CD4-positive, alpha-beta T cell (primary cell): ENCODE measurements around the gene SLC30A2. TPM values are rescaled to one million over a fixed set of nuclear protein-coding genes. Genes with fewer than 3 reads are reported as not detected.

Experiments used
- ATAC-seq: fragments of 200-7000 bp; cut with Tn5 transposase; one replicate; pipeline ENCODE4 v1.10.0; 2022; ENCODE audit warnings: mild to moderate bottlenecking; ENCODE audit not compliant: poor library complexity
- CTCF ChIA-PET: fragments of 350-600 bp; sonication (Branson Sonifier 250); formaldehyde crosslinking; loops from one replicate; lab custom pipeline; 2021; ENCODE audit warnings: antibody characterized with exemption, inconsistent platforms; lab: Charles Lee
- POLR2A ChIA-PET: fragments of 350-600 bp; sonication (Branson Sonifier 250); formaldehyde crosslinking; loops from one replicate; lab custom pipeline; 2021; ENCODE audit warnings: antibody characterized with exemption, inconsistent platforms; lab: Charles Lee
- DNase-seq, 14 experiments: peaks; one replicate each; pipeline ENCODE4 v3.0.0-alpha.2; 2013 to 2020; ENCODE audit warnings: mixed read lengths in 2 of 14
- H3K27ac ChIP-seq, 2 donors: one replicate each; pipeline versions ENCODE4 v1.5.1 to v1.7.0; 2013; ENCODE audit warnings: low read length in 2 of 2, low read depth in 1 of 2, mild to moderate bottlenecking in 1 of 2
- H3K27me3 ChIP-seq, 2 experiments: 1 replicate in 1 of 2; 2 replicates in 1 of 2; pipeline versions ENCODE4 v1.6.1 to v1.7.0; 2013; ENCODE audit warnings: low read length in 2 of 2, control low read depth in 1 of 2, mild to moderate bottlenecking in 1 of 2, moderate library complexity in 1 of 2; ENCODE audit not compliant: insufficient read depth in 2 of 2, control insufficient read depth in 1 of 2
- H3K36me3 ChIP-seq: one replicate; pipeline ENCODE4 v1.6.1; 2013; ENCODE audit warnings: low read length, control low read depth; ENCODE audit not compliant: insufficient read depth
- H3K4me1 ChIP-seq: one replicate; pipeline ENCODE4 v1.6.1; 2013; ENCODE audit warnings: low read length, control low read depth; ENCODE audit not compliant: insufficient read depth
- H3K4me3 ChIP-seq: one replicate; pipeline ENCODE4 v1.5.1; 2013; ENCODE audit warnings: mild to moderate bottlenecking, low read length, moderate library complexity
- H3K9me3 ChIP-seq, 2 experiments: 1 replicate in 1 of 2; 2 replicates in 1 of 2; pipeline versions ENCODE4 v1.6.1 to v1.7.0; 2013; ENCODE audit warnings: low read length in 2 of 2, mild to moderate bottlenecking in 2 of 2, control low read depth in 1 of 2, moderate library complexity in 1 of 2; ENCODE audit not compliant: control insufficient read depth in 1 of 2, insufficient read depth in 1 of 2
- H3K27ac Mint-ChIP-seq: one replicate; pipeline ENCODE4 v1.8.0; 2020; ENCODE audit warnings: mixed read lengths
- H3K27me3 Mint-ChIP-seq: one replicate; pipeline ENCODE4 v1.8.0; 2021; ENCODE audit warnings: mixed read lengths
- H3K36me3 Mint-ChIP-seq: one replicate; pipeline ENCODE4 v1.8.0; 2021; ENCODE audit warnings: low read depth, mixed read lengths
- H3K4me1 Mint-ChIP-seq: one replicate; pipeline ENCODE4 v1.8.0; 2021; ENCODE audit warnings: low read depth, mixed read lengths
- H3K4me3 Mint-ChIP-seq: one replicate; pipeline ENCODE4 v1.8.0; 2020; ENCODE audit warnings: mild to moderate bottlenecking, mixed read lengths
- H3K9me3 Mint-ChIP-seq: one replicate; pipeline ENCODE4 v1.8.0; 2020; ENCODE audit warnings: mixed read lengths
- intact Hi-C, 2 experiments: fragments of 100-400 bp; cut with DNase I in 1 of 2; cut with micrococcal nuclease in 1 of 2; formaldehyde crosslinking; loops; one replicate each; pipeline versions ENCODE4 v1.15.1 to v1.9.0; 2023 to 2025; cut with DNase I, micrococcal nuclease
- total RNA-seq, 174 experiments: library from RNA in 2 of 174; stranded (reverse) in 2 of 174; gene quantifications; one replicate each; pipeline ENCODE4 v1.2.3 and lab custom pipeline; 2021 to 2026
- TF ChIP-seq, protein P1 (sequence below): fragments of 200-600 bp; IDR thresholded peaks from one replicate; pipeline ENCODE4 v1.8.0; 2022; ENCODE audit warnings: antibody characterized with exemption, mild to moderate bottlenecking

Gene SLC30A2
- total RNA-seq, 2 experiments from 2014 or later = not detected

DNA sequence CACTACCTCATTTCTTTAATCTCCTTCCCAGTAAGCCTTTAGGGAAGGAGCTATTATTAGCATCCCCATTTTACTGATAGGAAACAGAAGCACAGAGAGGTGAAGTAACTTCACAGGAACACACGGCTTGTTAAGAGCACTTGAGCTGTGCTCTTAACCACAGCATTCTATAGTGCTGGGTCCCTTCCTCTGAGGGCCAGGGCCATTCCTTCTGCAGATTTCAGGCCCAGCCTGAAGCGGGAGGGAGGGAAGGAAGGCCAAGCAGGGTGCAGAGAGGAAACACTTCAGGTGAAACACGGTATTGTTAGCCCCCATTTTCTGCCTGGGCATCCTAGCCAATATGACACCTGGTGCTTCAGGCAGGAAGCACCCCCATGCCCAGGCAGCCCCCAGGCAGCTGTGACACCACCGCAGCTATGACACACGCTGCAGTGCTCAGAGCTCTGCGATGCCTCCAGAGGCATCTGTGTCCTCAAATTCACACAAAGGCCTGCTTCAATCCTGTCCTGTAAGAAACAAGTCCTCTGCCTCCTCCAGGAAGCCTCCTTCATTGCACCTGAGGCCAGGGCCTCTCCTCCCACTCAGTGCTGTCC lies 28.9 kb downstream of the SLC30A2 start:
- CTCF ChIA-PET = no interaction called here

DNA sequence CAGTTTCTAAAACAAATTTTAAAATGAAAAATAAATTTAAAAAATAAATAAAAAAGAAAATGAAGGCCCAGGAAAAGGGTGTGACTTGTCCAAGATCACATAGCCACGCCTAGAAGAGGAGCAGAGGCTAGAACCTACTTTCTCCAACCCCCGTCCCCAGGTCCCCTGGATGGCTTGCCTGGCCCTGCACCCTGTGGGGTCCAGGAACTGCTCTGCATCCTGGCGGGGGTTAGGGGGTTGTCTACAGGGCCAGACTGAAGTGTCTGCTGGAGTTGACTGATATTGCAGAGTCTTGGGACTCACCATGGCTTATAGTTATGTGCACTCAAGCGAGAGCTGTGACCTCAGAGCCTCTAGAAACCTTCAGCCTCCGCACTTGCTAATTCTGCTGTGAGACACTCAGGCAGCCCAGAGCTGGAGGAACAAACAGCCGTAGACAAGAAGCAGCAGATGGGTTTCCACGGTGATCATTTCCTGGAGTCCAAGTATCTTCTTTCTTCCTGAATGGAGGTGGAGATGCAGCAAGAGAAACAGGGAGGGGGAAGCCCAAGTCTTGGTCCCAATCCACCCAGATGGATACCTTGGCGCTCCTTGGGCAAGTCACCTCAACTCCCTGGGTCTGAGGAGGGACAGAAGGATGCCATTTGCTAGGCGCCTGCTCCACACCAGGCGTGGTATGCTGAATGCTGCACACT lies 29.5 kb downstream of the SLC30A2 start:
- Histone ChIP-seq H3K4me1 (no peaks in the 10 kb centered on the region), H3K36me3 (no peaks in the 10 kb centered on the region), H3K4me3 (no peak overlapping the region), H3K9me3 (no peaks in the 10 kb centered on the region), H3K27ac (no peak overlapping the region), H3K27me3 (no peaks in the 10 kb centered on the region)
- ATAC-seq = no peak
- Mint-ChIP-seq H3K27ac (peak overlapping the region; percentile 47), H3K27me3 (no peaks in the 10 kb centered on the region), H3K9me3 (no peaks in the 10 kb centered on the region), H3K4me3 (no peak overlapping the region), H3K4me1 (peaks cover 15% of the 10 kb centered on the region), H3K36me3 (no peaks in the 10 kb centered on the region)
- CTCF ChIA-PET = no interaction called here
- TF ChIP-seq, protein P1, sequence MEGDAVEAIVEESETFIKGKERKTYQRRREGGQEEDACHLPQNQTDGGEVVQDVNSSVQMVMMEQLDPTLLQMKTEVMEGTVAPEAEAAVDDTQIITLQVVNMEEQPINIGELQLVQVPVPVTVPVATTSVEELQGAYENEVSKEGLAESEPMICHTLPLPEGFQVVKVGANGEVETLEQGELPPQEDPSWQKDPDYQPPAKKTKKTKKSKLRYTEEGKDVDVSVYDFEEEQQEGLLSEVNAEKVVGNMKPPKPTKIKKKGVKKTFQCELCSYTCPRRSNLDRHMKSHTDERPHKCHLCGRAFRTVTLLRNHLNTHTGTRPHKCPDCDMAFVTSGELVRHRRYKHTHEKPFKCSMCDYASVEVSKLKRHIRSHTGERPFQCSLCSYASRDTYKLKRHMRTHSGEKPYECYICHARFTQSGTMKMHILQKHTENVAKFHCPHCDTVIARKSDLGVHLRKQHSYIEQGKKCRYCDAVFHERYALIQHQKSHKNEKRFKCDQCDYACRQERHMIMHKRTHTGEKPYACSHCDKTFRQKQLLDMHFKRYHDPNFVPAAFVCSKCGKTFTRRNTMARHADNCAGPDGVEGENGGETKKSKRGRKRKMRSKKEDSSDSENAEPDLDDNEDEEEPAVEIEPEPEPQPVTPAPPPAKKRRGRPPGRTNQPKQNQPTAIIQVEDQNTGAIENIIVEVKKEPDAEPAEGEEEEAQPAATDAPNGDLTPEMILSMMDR = no peak
- POLR2A ChIA-PET = no interaction called here
- intact Hi-C loops = no loop called here
- no peak for DNase-seq

More for the DNA sequence above, 28.9 kb downstream of the SLC30A2 start:
- intact Hi-C loops = no loop called here
- H3K27ac ChIP-seq = no peak overlapping the region
- H3K4me3 Mint-ChIP-seq = no peak overlapping the region
- peaks cover 15% of the 10 kb centered on the region for H3K4me1 Mint-ChIP-seq
- POLR2A ChIA-PET = no interaction called here
- peak overlapping the region; percentile 47 for H3K27ac Mint-ChIP-seq
- DNase-seq (peak in 2 of 14 experiments; percentile 24 to 29), ATAC-seq (peak; percentile 77)
- no peaks in the 10 kb centered on the region for H3K9me3 Mint-ChIP-seq
- no peaks in the 10 kb centered on the region for H3K27me3 Mint-ChIP-seq
- TF ChIP-seq, protein P1 = no peak
- H3K36me3 Mint-ChIP-seq = no peaks in the 10 kb centered on the region
- H3K4me3 ChIP-seq = no peak overlapping the region
- H3K36me3 ChIP-seq = no peaks in the 10 kb centered on the region
- H3K27me3 ChIP-seq = no peaks in the 10 kb centered on the region
- H3K4me1 ChIP-seq = no peaks in the 10 kb centered on the region
- no peaks in the 10 kb centered on the region for H3K9me3 ChIP-seq

DNA sequence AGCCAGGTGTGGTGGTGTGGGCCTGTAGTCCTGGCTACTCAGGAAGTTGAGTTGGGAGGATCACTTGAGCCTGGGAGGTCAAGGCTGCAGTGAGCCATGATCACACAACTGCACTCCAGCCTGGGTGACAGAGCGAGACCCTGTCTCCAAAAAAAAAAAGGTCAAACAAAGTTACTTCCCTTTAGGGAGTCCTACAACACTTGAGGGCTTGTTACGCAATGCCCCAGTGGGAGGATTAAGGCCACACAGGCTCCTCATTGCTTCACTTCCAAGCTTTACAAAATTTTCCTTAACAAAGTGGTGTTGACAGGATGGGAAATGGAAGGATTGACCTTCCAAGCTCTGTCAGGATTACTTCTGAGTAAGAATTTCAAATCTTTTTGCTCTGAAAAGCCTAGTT lies 30.6 kb downstream of the SLC30A2 start:
- intact Hi-C loops = no loop called here
- no peaks in the 10 kb centered on the region for H3K36me3 ChIP-seq
- Mint-ChIP-seq H3K4me3 (no peak overlapping the region), H3K27ac (no peak overlapping the region), H3K4me1 (peaks cover 15% of the 10 kb centered on the region), H3K9me3 (no peaks in the 10 kb centered on the region), H3K27me3 (no peaks in the 10 kb centered on the region), H3K36me3 (no peaks in the 10 kb centered on the region)
- H3K27me3 ChIP-seq = no peaks in the 10 kb centered on the region
- TF ChIP-seq, protein P1 = no peak
- H3K9me3 ChIP-seq = no peaks in the 10 kb centered on the region
- DNase-seq (peak in 2 of 14 experiments; percentile 48 to 54), ATAC-seq (no peak)
- CTCF ChIA-PET = no interaction called here
- no peak overlapping the region for H3K4me3 ChIP-seq
- H3K4me1 ChIP-seq = no peaks in the 10 kb centered on the region
- no peak overlapping the region for H3K27ac ChIP-seq
- POLR2A ChIA-PET = no interaction called here
